ENCODE measurements around the gene RAC3. TPM values are rescaled to one million over a fixed set of nuclear protein-coding genes. Genes with fewer than 3 reads are reported as not detected.
A peak's percentile ranks its signal among the peaks of the same experiment; 100 is the strongest.

Gene RAC3
- total RNA-seq, 1 donor from 2014 or later: 31.6 TPM

GRCh38 chr17:82004517-82005455 lies 26.7 kb upstream of the RAC3 start:
- H3K36me3 ChIP-seq: no peaks in the 10 kb centered on the region
- H3K9me3 ChIP-seq (ENCODE audit: low read depth): no peaks in the 10 kb centered on the region
- TF ChIP-seq CTCF (IDR thresholded peaks at IDR 0.05): no peak
- TF ChIP-seq EZH2 (IDR thresholded peaks at IDR 0.05): no peak
- no peak for TF ChIP-seq EZH2phosphoT487 (IDR thresholded peaks at IDR 0.05)
- Mint-ChIP-seq H3K4me1 (peaks cover 20% of the 10 kb centered on the region), H3K4me3 (no peak overlapping the region), H3K27ac (no peak overlapping the region), H3K9me3 (no peaks in the 10 kb centered on the region), H3K27me3 (ENCODE audit: insufficient read depth, low read depth) (peaks cover 3% of the 10 kb centered on the region), H3K36me3 (peaks cover 4% of the 10 kb centered on the region)
- no peak overlapping the region for H3K4me3 ChIP-seq
- no peak overlapping the region for H2AFZ ChIP-seq (replicated peaks)
- no peak overlapping the region for H3K9ac ChIP-seq
- H3K4me2 ChIP-seq: no peak overlapping the region
- no peak for DNase-seq (ENCODE audit: low spot score)
- H4K20me1 ChIP-seq (ENCODE audit: low read depth): peaks cover 4% of the 10 kb centered on the region
- H3F3A ChIP-seq (ENCODE audit: low read depth): no peaks in the 10 kb centered on the region
- H3K79me2 ChIP-seq (ENCODE audit: low read depth): no peaks in the 10 kb centered on the region
- H3K27me3 ChIP-seq: no peaks in the 10 kb centered on the region
- no peak overlapping the region for H3K27ac ChIP-seq
- no peaks in the 10 kb centered on the region for H3K4me1 ChIP-seq

GRCh38 chr17:82005701-82006348 lies 25.7 kb upstream of the RAC3 start:
- H3K79me2 ChIP-seq (ENCODE audit: low read depth): no peaks in the 10 kb centered on the region
- no peaks in the 10 kb centered on the region for H3F3A ChIP-seq (ENCODE audit: low read depth)
- H3K27me3 ChIP-seq: no peaks in the 10 kb centered on the region
- no peak overlapping the region for H3K4me2 ChIP-seq
- H2AFZ ChIP-seq (replicated peaks): no peak overlapping the region
- Mint-ChIP-seq H3K27me3 (ENCODE audit: insufficient read depth, low read depth) (peaks cover 3% of the 10 kb centered on the region), H3K9me3 (no peaks in the 10 kb centered on the region), H3K4me1 (peaks cover 18% of the 10 kb centered on the region), H3K4me3 (no peak overlapping the region), H3K27ac (peak overlapping the region; percentile 42), H3K36me3 (peaks cover 4% of the 10 kb centered on the region)
- H4K20me1 ChIP-seq (ENCODE audit: low read depth): peaks cover 4% of the 10 kb centered on the region
- no peaks in the 10 kb centered on the region for H3K4me1 ChIP-seq
- H3K9ac ChIP-seq: no peak overlapping the region
- no peaks in the 10 kb centered on the region for H3K36me3 ChIP-seq
- no peak overlapping the region for H3K4me3 ChIP-seq
- no peaks in the 10 kb centered on the region for H3K9me3 ChIP-seq (ENCODE audit: low read depth)
- H3K27ac ChIP-seq: no peak overlapping the region
- DNase-seq (ENCODE audit: low spot score): no peak
- TF ChIP-seq EZH2phosphoT487 (IDR thresholded peaks at IDR 0.05) (no peak), EZH2 (IDR thresholded peaks at IDR 0.05) (no peak), CTCF (IDR thresholded peaks at IDR 0.05) (no peak)

DNA sequence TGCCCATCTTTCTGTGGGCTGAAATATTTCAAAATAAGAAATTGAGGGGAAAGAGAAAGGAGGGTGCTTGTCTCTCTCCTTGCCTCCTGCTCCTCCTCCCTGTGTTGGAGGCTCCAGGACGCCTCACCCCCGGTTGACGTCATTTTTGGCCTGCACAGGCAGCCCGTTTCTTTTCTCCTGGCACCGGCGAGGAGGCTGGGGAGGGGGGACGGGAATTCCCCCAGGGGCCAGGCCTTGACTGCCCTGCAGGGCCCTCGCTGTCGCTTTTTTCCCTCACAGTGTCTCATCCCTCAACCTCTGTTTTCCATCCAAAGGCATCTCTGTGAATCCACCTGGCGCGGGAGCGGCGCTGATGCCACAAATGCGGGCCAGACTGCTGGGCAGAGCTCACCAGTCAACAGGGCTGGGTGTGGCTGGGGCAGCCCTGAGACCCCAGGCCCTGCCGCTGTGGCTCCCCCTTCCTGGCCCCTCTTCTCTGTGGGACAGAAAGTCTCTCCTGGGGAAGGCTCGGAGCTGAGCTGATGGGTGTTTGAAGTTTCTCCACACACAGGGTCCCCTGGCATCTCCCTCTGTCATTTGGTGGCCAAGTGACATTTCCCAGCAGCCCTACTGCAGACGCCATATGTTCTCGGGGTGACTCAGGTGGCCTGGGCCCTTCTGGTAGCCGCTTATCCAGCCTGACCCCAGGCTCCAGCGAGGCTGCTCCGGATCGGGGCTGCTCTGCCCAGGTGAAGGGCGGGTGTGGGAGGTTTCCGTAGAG lies 24.8 kb upstream of the RAC3 start:
- no peaks in the 10 kb centered on the region for H3K79me2 ChIP-seq (ENCODE audit: low read depth)
- DNase-seq (ENCODE audit: low spot score): no peak
- Mint-ChIP-seq H3K36me3 (peaks cover 4% of the 10 kb centered on the region), H3K27me3 (ENCODE audit: insufficient read depth, low read depth) (peaks cover 3% of the 10 kb centered on the region), H3K9me3 (no peaks in the 10 kb centered on the region), H3K4me1 (peaks cover 14% of the 10 kb centered on the region), H3K4me3 (no peak overlapping the region), H3K27ac (peak overlapping the region; percentile 42)
- no peak overlapping the region for H3K4me3 ChIP-seq
- H3K27me3 ChIP-seq: no peaks in the 10 kb centered on the region
- H3K36me3 ChIP-seq: no peaks in the 10 kb centered on the region
- no peak overlapping the region for H2AFZ ChIP-seq (replicated peaks)
- H3F3A ChIP-seq (ENCODE audit: low read depth): no peaks in the 10 kb centered on the region
- no peak overlapping the region for H3K9ac ChIP-seq
- H3K27ac ChIP-seq: no peak overlapping the region
- peaks cover 4% of the 10 kb centered on the region for H4K20me1 ChIP-seq (ENCODE audit: low read depth)
- TF ChIP-seq EZH2phosphoT487 (IDR thresholded peaks at IDR 0.05) (no peak), CTCF (IDR thresholded peaks at IDR 0.05) (no peak), EZH2 (IDR thresholded peaks at IDR 0.05) (no peak)
- H3K4me1 ChIP-seq: no peaks in the 10 kb centered on the region
- no peaks in the 10 kb centered on the region for H3K9me3 ChIP-seq (ENCODE audit: low read depth)
- no peak overlapping the region for H3K4me2 ChIP-seq
